ENCODE data around the gene PGAM1.

- TF ChIP-seq, protein P1, sequence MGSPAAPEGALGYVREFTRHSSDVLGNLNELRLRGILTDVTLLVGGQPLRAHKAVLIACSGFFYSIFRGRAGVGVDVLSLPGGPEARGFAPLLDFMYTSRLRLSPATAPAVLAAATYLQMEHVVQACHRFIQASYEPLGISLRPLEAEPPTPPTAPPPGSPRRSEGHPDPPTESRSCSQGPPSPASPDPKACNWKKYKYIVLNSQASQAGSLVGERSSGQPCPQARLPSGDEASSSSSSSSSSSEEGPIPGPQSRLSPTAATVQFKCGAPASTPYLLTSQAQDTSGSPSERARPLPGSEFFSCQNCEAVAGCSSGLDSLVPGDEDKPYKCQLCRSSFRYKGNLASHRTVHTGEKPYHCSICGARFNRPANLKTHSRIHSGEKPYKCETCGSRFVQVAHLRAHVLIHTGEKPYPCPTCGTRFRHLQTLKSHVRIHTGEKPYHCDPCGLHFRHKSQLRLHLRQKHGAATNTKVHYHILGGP (tag by site-specific recombination; IDR thresholded peaks at IDR 0.05) = no peak
- no peak for TF ChIP-seq PRDM4 (tag by site-specific recombination; IDR thresholded peaks at IDR 0.05)
- TF ChIP-seq, protein P2, sequence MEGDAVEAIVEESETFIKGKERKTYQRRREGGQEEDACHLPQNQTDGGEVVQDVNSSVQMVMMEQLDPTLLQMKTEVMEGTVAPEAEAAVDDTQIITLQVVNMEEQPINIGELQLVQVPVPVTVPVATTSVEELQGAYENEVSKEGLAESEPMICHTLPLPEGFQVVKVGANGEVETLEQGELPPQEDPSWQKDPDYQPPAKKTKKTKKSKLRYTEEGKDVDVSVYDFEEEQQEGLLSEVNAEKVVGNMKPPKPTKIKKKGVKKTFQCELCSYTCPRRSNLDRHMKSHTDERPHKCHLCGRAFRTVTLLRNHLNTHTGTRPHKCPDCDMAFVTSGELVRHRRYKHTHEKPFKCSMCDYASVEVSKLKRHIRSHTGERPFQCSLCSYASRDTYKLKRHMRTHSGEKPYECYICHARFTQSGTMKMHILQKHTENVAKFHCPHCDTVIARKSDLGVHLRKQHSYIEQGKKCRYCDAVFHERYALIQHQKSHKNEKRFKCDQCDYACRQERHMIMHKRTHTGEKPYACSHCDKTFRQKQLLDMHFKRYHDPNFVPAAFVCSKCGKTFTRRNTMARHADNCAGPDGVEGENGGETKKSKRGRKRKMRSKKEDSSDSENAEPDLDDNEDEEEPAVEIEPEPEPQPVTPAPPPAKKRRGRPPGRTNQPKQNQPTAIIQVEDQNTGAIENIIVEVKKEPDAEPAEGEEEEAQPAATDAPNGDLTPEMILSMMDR (tag by site-specific recombination; IDR thresholded peaks at IDR 0.05) = no peak
- no peak for TF ChIP-seq ZNF596 (tag by site-specific recombination; IDR thresholded peaks at IDR 0.05)
- no peak for TF ChIP-seq MYNN (tag by site-specific recombination; IDR thresholded peaks at IDR 0.05; ENCODE audit: borderline replicate concordance)
- no peak for TF ChIP-seq ZNF549 (tag by site-specific recombination; IDR thresholded peaks at IDR 0.05)
- TF ChIP-seq, protein P3, sequence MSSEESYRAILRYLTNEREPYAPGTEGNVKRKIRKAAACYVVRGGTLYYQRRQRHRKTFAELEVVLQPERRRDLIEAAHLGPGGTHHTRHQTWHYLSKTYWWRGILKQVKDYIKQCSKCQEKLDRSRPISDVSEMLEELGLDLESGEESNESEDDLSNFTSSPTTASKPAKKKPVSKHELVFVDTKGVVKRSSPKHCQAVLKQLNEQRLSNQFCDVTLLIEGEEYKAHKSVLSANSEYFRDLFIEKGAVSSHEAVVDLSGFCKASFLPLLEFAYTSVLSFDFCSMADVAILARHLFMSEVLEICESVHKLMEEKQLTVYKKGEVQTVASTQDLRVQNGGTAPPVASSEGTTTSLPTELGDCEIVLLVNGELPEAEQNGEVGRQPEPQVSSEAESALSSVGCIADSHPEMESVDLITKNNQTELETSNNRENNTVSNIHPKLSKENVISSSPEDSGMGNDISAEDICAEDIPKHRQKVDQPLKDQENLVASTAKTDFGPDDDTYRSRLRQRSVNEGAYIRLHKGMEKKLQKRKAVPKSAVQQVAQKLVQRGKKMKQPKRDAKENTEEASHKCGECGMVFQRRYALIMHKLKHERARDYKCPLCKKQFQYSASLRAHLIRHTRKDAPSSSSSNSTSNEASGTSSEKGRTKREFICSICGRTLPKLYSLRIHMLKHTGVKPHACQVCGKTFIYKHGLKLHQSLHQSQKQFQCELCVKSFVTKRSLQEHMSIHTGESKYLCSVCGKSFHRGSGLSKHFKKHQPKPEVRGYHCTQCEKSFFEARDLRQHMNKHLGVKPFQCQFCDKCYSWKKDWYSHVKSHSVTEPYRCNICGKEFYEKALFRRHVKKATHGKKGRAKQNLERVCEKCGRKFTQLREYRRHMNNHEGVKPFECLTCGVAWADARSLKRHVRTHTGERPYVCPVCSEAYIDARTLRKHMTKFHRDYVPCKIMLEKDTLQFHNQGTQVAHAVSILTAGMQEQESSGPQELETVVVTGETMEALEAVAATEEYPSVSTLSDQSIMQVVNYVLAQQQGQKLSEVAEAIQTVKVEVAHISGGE (tag by site-specific recombination; conservative IDR thresholded peaks at IDR 0.05; ENCODE audit: low read depth) = no peak
- TF ChIP-seq, protein P4, sequence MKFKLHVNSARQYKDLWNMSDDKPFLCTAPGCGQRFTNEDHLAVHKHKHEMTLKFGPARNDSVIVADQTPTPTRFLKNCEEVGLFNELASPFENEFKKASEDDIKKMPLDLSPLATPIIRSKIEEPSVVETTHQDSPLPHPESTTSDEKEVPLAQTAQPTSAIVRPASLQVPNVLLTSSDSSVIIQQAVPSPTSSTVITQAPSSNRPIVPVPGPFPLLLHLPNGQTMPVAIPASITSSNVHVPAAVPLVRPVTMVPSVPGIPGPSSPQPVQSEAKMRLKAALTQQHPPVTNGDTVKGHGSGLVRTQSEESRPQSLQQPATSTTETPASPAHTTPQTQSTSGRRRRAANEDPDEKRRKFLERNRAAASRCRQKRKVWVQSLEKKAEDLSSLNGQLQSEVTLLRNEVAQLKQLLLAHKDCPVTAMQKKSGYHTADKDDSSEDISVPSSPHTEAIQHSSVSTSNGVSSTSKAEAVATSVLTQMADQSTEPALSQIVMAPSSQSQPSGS (tag by site-specific recombination; IDR thresholded peaks at IDR 0.05; ENCODE audit: low read depth) = no peak
- TF ChIP-seq, protein P5, sequence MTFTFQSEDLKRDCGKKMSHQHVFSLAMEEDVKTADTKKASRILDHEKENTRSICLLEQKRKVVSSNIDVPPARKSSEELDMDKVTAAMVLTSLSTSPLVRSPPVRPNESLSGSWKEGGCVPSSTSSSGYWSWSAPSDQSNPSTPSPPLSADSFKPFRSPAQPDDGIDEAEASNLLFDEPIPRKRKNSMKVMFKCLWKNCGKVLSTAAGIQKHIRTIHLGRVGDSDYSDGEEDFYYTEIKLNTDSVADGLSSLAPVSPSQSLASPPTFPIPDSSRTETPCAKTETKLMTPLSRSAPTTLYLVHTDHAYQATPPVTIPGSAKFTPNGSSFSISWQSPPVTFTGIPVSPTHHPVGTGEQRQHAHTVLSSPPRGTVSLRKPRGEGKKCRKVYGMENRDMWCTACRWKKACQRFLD (tag by site-specific recombination; IDR thresholded peaks at IDR 0.05) = no peak
- TF ChIP-seq PRDM1 (tag by site-specific recombination; IDR thresholded peaks at IDR 0.05) = no peak
Measured at GRCh38 chr10:97452352-97452751, 26.4 kb downstream of the PGAM1 start.

All from HEK293 (cell line).